RKO (cell line): ENCODE data around the gene SLC17A6.

Experiments
- DNase-seq: peaks from one replicate; pipeline ENCODE4 v3.0.0-alpha.2; 2016; ENCODE audit warnings: low spot score

Gene SLC17A6

DNA sequence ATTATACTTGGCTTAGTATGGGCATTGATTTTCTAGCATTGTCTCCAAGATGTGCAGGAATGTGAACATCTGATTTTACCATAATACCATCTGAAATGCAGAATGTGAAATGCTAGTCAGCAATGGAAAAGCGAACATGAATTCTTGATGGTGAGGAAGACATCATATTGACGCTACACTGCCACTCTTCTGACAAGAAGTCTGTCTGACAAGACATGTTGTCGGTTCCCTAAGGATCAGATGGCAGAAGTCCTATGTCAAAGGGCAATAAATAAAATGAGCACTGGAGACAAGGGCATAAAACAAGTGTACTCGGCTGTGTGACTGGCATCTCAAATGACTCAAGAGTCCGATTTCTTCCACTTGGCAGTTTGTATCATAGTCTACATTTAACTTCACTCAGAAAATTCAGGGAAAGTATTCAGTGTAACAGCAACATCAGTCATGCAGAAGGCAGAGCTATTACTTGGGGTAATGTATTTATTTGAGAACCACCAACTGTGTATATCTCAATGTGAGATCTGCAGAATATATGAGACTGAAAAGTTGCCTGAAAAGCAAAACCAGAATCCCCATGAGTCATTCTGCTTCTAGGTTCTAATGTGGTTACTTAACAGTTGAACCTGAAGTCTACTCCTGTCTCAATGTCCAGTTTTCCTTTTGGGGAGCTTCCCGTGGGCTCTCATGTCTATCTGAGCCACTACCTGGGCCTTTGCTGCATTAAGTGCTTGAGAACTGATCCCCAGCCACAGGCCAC is 51.5 kb downstream of the SLC17A6 start:
- no peak for DNase-seq

DNA sequence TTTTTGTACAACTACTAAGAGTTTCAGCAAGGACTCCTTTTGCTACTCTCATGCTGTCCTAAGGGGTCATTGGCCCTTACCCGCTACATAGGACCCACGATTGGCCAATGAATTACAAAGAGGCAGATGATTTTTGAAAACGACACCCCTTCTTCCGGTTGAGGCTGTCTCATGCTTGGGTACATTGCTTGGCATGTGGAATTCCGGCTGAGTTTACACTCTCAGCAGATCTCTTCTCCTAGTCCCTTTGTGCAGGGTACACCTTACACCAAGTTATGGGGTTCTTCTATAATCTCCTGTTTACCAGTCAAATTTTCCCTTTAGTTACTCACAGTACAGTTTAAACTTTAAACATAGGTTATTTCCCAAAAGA is 52.1 kb downstream of the SLC17A6 start:
- DNase-seq: no peak

- no peak for DNase-seq
Observed at GRCh38 chr11:22392561-22392960, 54.4 kb downstream of the SLC17A6 start.

DNA sequence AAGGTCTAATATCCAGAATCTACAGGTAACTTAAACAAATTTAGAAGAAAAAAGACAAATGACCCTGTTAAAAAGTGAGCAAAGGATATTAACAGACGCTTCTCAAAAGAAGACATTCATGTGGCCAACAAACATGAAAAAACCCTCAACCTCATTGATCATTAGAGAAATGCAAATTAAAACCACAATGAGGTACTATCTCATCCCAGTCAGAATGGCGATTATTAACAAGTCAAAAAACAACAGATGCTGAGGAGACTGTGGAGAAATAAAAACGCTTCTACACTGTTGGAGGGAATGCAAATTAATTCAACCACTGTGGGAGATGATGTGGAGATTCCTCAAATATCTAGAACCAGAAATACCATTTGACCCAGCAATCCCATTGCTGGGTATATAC is 67.2 kb downstream of the SLC17A6 start:
- no peak for DNase-seq

DNA sequence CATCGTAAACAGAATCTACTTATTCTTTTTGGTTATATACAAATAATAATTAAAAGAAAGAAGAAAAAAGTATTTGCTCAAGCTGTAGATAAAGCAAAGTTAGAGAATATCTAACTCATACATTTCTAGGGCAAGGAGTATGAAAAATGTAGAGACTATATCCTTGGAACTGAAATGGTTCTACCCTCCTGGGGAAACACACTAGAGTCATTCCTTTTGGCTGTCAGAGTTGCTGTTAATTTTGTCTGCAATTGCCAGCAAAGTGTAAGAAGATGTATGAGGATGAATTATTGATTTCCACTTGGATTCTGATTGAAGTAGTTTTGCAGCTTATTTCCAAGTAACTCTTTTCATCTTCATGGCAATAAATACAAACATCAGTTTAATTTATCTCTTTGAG is 69.1 kb downstream of the SLC17A6 start:
- DNase-seq: no peak

DNA sequence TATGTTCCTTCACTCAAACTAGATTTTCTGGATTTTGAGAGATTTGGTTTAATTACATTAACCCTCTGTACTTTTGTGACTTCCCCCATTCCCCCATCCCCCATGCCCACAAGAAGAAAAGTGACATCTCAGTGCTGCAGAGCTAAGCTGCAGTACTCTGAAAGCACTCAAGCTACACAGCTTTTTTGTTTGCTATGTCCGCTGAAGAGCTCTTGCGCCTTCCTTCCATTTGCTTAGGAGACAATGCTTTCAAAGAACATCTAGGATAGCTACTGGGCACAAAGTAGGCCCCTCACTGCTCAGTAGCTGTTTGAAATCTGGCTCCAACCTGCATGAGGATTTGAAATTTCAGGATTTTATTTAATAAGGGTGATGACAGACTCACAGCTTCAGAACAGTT is 69.7 kb downstream of the SLC17A6 start:
- no peak for DNase-seq

DNA sequence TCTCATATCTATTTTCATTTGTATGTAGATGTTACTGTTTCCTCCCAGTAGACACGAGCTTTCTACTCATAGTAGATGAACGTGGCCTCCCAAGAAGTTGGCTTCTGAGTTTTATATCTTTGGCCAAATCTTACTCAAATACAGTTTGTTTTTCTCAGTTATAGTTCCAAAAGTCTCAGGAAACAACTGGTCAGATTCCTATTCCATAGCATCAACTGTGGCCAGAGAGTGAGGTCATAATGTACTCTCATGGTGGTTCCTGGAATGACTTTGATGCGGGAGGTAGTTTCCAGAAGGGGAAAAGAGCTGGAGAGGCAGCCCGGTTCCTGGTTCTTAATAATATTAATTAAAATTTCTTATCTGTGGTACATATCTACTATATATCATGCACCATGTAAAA is 77.3 kb downstream of the SLC17A6 start:
- no peak for DNase-seq

DNA sequence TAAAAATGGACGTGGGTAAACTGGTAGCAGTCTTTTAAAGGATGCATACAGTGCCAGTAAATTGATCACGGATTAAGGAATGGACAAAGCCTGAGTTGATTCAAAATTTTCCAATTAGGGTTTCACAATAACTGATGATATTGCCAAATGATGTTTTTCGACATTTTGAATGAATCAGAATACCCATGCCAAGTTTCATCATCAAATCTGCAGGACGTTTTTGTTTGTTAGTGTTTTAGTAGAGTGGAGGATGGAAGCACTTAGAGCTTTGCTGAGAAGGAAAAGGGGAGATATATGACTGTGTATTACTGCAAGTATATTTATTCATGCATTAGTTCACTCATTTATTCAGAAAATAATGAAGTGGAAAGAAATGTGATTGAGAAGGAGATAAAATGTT is 78.3 kb downstream of the SLC17A6 start:
- DNase-seq: no peak

DNA sequence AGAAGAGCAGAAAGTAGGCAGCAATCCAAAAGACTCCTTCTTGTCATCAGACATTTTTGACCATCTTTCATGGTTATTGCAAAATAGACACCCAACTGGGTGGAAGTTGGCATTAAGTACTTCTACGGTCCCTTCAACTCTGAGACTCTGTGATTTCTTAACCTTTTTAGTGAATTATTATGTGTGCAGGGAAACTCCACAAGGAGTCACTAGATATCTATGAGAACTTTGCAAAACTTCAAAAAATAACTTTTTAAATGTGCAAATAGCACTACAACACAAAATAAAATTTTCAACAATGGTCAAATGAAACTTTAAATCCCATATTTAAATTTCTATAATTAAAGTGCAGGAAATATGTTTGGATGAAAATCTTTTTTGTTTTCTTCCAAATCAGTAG is 88.7 kb downstream of the SLC17A6 start:
- no peak for DNase-seq
